HG02884 (cell line): ENCODE data around the gene NEK1.
"Not testable (repeated sequence)": the region's sequence is repeated elsewhere in the genome, so short reads cannot be mapped to it uniquely, and the experiment has no call there.

Experiments
- ATAC-seq: cut with Tn5 transposase; IDR thresholded peaks from one replicate; pipeline ENCODE4 v1.9.1; 2021; ENCODE audit warnings: mild to moderate bottlenecking, moderate library complexity; ENCODE audit not compliant: unreplicated experiment

The NEK1 gene

DNA sequence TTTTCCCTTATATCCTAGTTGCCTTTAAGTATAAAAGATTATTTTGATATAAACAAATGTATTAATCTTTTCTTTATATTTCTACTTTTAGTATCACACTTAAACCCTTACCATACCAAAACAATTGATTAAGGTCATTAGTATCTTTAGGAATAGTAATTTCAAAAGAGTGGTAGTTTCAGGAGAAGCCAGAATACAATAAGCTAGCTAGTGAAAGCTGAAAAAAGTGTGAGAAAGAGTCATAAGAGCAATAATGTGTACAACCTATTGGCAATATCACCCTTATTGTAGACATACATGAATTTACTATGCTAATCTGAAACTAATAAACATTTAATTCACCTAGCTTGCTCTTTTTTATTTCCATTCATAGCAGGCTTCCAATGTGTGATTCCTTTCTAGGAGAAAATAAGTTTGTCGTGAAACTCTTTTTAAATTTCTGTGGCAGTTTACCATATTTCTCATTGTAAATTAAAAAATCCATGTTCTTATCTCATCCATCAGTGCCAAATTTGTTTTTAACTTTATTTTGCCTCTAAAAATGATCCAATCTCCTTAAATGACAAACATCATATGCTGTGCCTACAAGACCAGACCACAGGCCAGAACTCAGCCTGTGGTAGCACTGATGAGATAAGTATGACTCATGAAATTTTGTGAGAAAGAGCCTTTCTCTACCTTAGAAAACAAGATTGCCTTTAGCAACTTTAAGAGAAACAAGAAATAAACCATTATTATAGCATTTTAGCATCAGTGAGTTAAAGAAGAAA lies 8.1 kb downstream of the NEK1 start:
- ATAC-seq = peak; percentile 78

GRCh38 chr4:169603312-169603711 lies 9.1 kb downstream of the NEK1 start:
- no peak for ATAC-seq

DNA sequence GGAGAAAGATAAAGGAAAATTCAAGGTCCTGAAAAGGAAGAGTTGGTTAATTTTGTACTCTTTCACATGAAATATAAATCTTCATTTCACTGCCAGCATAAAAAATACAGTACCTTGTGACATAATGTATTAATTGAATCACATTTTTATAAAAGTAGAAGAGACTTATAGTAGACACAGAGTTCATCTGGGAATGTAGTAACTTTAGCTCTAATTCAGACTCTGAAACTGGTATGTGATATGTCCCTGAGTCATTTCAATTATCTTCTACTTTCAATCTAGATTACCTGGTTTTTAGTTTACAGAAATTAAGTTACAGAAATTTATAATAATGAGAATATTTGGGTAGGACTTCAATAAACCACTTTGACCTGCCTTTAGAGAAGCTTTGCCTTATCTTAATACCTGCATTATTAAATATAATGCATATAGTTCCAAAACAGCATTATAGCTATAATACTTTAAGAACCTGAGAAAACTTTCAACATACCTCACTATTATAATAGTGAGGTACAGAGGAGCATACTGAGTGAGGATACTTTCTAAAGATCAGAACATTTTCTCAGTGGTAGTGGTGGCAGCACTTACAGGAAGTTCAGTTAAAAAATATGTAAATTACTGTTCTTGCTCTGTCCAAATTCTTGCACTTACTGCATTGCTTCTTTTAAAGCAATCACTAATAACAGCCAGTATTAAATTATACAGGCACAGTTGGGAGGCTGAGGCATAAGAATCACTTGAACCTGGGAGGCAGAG lies 11.2 kb downstream of the NEK1 start:
- peak; percentile 46 for ATAC-seq

GRCh38 chr4:169594560-169595195 lies 17.7 kb downstream of the NEK1 start:
- no peak for ATAC-seq

- no peak for ATAC-seq
Measured at GRCh38 chr4:169593050-169593560, 19.3 kb downstream of the NEK1 start.

DNA sequence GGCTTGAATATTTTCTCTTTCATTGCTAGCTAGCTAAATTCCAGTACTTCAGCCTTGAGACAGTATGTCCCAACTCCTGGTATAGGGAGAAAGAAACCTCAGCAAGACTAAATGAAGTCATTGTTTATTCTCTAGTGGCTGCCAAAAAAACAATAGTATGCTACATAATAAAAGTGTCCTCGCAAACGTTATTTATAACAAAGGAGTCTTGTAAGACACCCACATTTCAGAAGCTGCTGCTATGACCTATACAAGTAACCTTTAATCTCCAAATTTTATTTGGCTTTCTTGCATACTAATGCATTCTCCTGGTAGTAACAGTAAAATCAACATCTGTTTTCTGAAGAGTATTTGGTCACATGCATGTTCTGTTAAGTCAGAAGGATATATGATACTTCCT lies 28.8 kb downstream of the NEK1 start:
- no peak for ATAC-seq

GRCh38 chr4:169582706-169583105 lies 29.7 kb downstream of the NEK1 start:
- ATAC-seq = no peak

GRCh38 chr4:169582203-169582602 lies 30.2 kb downstream of the NEK1 start:
- peak; percentile 97 for ATAC-seq

- ATAC-seq = no peak
Measured at GRCh38 chr4:169573889-169574288, 38.5 kb downstream of the NEK1 start.

- ATAC-seq = no peak
Measured at GRCh38 chr4:169571435-169571834, 40.9 kb downstream of the NEK1 start.

- not testable (repeated sequence) for ATAC-seq
Measured at GRCh38 chr4:169571012-169571411, 41.4 kb downstream of the NEK1 start.

GRCh38 chr4:169570266-169570665 lies 42.1 kb downstream of the NEK1 start:
- not testable (repeated sequence) for ATAC-seq

DNA sequence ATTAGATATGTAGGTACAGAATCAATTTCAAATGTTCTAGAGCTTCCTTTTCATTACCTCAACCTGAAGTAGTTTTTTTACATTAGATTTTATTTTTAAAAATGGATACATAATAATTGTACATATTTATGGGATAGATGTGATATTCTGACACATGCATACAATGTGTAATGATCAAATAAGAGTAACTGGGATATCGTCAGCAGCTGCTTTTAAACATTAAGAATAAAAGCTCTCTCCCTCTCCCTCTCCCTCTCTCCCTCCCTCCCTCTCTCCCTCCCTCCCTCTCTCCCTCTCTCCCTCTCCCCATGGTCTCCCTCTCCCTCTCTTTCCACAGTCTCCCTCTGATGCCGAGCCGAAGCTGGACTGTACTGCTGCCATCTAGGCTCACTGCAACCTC lies 43.2 kb downstream of the NEK1 start:
- not testable (repeated sequence) for ATAC-seq

DNA sequence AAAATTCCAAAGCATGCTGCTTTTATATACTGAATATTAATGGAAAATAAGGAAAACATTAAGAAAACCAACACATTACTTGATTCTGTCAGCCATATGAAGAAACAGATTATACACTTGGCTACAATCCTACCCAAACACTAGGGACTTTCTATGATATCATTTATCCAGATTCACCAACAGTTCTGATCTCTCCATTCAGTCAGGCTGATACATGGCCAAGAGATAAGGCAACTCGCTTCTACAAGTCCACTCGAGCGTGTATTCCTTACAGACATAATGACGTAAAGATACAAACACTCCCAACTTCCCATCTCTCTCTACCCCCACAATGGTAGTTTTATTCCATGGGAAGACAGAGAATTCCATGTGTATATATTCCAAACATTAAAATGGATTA lies 44.5 kb downstream of the NEK1 start:
- no peak for ATAC-seq

DNA sequence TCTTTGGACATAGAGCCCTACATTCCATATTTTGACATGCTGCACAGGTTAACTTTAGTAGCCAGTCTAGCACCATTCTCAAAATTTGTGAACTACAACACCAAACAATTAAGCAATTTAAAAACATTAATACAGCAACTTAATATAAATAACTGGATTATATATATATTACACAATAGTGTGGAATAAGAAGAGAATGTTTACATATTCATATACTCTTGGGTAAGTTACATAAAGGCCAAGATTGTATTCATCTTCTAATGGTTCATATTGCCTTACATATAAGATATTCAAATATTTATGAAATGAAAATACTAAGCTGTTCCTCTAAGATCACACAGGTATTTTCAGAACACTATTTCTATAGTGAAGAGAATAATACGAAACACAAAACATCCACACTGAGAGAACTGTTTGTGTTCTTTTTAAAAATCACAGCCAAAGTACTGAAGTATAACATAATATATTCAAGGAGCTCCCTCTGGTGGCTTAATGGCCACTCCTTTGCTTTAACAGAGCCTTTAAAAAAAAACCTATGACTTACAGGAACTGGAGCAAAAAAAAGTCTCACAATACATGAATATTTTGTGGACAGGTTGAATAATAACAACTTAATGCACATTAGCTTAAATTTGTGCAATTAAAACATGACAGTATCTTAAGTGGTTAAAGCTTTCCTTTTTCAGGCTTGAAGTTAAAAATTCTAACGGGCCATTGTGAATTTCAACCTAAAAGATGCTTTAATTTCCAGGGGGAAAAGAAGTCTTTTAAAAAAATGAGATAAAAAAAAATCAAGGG lies 46.2 kb downstream of the NEK1 start:
- ATAC-seq = peak; percentile 88

- no peak for ATAC-seq
Measured at GRCh38 chr4:169565606-169566005, 46.8 kb downstream of the NEK1 start.

DNA sequence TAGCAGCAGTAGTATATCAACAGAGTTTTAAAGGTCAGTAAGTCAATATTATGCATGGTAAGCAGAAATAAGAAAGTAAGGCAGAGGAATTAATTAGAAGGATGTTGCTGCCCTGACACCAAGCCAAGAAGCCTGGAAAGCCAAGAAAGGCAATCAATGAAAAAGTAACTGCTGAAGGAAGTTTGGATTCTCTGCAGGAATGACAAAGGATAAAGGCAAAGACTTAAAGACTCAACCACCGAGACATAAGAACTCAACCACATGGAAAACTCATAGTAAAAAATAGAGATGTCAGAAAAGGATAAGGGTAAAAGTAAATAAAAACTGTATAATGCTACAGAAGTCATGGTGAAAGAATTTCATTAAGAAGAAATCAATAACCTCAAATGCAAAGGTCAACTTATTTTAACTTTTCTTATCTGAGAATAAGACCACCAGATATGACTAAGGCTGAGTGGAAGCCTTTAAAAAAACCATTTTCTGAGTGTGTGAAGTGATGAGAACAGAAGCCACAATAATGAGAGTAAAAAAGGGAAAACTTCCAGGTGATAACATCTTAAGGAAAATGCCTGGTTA lies 55.2 kb downstream of the NEK1 start:
- ATAC-seq = no peak

- not testable (repeated sequence) for ATAC-seq
Measured at GRCh38 chr4:169546548-169546947, 65.8 kb downstream of the NEK1 start.

- ATAC-seq = no peak
Measured at GRCh38 chr4:169540774-169541173, 71.6 kb downstream of the NEK1 start.

- no peak for ATAC-seq
Measured at GRCh38 chr4:169530048-169530447, 82.3 kb downstream of the NEK1 start.
